Measurements from ENCODE around the gene EMID1.

DNA sequence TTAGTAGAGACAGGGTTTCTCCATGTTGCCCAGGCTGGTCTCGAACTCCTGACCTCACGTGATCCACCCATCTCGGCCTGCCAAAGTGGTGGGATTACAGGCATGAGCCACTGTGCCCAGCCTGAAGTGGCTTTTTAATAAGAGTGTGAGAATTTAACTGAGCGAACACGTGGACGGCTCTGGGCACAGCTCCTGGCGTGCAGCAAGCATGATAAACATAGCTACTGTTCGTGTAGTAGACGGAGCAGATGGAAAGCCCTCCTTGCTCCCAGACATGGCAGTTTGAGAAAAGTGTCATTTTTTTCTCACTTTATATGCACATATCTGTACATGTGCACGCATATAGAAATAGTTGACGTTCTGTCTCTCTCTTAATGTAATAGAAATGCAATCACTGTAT lies 7.0 kb downstream of the EMID1 start:
- TF ChIP-seq JUND (IDR thresholded peaks at IDR 0.05) = no peak
- no peak for TF ChIP-seq POLR2A (IDR thresholded peaks at IDR 0.05; ENCODE audit: borderline replicate concordance, extremely low read depth, insufficient read depth, insufficient read length)
- TF ChIP-seq, protein P1, sequence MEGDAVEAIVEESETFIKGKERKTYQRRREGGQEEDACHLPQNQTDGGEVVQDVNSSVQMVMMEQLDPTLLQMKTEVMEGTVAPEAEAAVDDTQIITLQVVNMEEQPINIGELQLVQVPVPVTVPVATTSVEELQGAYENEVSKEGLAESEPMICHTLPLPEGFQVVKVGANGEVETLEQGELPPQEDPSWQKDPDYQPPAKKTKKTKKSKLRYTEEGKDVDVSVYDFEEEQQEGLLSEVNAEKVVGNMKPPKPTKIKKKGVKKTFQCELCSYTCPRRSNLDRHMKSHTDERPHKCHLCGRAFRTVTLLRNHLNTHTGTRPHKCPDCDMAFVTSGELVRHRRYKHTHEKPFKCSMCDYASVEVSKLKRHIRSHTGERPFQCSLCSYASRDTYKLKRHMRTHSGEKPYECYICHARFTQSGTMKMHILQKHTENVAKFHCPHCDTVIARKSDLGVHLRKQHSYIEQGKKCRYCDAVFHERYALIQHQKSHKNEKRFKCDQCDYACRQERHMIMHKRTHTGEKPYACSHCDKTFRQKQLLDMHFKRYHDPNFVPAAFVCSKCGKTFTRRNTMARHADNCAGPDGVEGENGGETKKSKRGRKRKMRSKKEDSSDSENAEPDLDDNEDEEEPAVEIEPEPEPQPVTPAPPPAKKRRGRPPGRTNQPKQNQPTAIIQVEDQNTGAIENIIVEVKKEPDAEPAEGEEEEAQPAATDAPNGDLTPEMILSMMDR (IDR thresholded peaks at IDR 0.05 in 2 of 3, conservative IDR thresholded peaks at IDR 0.05 in 1 of 3; ENCODE audit: borderline replicate concordance in 1 of 3, insufficient read depth in 1 of 3, low read depth in 2 of 3, low read length in 2 of 3) = no peak
- no peak for TF ChIP-seq POLR2AphosphoS5 (IDR thresholded peaks at IDR 0.05; ENCODE audit: low read depth, low read length)
- no peak for TF ChIP-seq RAD21 (IDR thresholded peaks at IDR 0.05; ENCODE audit: low read depth)
- no peak for TF ChIP-seq EZH2phosphoT487 (IDR thresholded peaks at IDR 0.05; ENCODE audit: borderline replicate concordance)
- no peak for TF ChIP-seq SP1 (IDR thresholded peaks at IDR 0.05; ENCODE audit: low read depth)
- TF ChIP-seq YY1 (IDR thresholded peaks at IDR 0.05; ENCODE audit: extremely low read depth, insufficient replicate concordance, low read depth, low read length) = no peak
- TF ChIP-seq, protein P2, sequence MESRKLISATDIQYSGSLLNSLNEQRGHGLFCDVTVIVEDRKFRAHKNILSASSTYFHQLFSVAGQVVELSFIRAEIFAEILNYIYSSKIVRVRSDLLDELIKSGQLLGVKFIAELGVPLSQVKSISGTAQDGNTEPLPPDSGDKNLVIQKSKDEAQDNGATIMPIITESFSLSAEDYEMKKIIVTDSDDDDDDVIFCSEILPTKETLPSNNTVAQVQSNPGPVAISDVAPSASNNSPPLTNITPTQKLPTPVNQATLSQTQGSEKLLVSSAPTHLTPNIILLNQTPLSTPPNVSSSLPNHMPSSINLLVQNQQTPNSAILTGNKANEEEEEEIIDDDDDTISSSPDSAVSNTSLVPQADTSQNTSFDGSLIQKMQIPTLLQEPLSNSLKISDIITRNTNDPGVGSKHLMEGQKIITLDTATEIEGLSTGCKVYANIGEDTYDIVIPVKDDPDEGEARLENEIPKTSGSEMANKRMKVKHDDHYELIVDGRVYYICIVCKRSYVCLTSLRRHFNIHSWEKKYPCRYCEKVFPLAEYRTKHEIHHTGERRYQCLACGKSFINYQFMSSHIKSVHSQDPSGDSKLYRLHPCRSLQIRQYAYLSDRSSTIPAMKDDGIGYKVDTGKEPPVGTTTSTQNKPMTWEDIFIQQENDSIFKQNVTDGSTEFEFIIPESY (IDR thresholded peaks at IDR 0.05; ENCODE audit: extremely low read depth, insufficient replicate concordance, low read length) = no peak
